ENCODE data around the gene THRB. TPM values are rescaled to one million over a fixed set of nuclear protein-coding genes. Genes with fewer than 3 reads are reported as not detected.

THRB gene
- total and polyA plus RNA-seq, 7 experiments from 2014 or later, result 0.05 to 1.0 (median 0.16) TPM; not detected in 4

GRCh38 chr3:24087469-24087868 lies 407.2 kb downstream of the THRB start:
- ATAC-seq, result no peak
- Mint-ChIP-seq H3K36me3 (no peaks in the 10 kb centered on the region), H3K4me1 (no peaks in the 10 kb centered on the region), H3K27ac (no peak overlapping the region), H3K4me3 (no peak overlapping the region), H3K9me3 (peaks cover 0 to 6% (median 0%) of the 10 kb centered on the region in 11 donors), H3K27me3 (peaks cover 0 to 13% (median 3%) of the 10 kb centered on the region in 5 donors)
- no peak for DNase-seq
- no peaks in the 10 kb centered on the region for H3K27me3 ChIP-seq (ENCODE audit: control insufficient read depth in 2 of 2, insufficient read depth in 2 of 2, low read length in 2 of 2)
- intact Hi-C loops (cut with micrococcal nuclease), result no loop called here
- POLR2A ChIA-PET, result no interaction called here
- no peaks in the 10 kb centered on the region for H3K36me3 ChIP-seq (ENCODE audit: control insufficient read depth in 2 of 3, insufficient read depth in 3 of 3, low read length in 3 of 3)
- H3K4me3 ChIP-seq (ENCODE audit: low read length), result no peak overlapping the region
- no peaks in the 10 kb centered on the region for H3K9me3 ChIP-seq (ENCODE audit: control insufficient read depth in 2 of 3, low read length in 3 of 3)
- no peaks in the 10 kb centered on the region for H3K4me1 ChIP-seq (ENCODE audit: control insufficient read depth in 2 of 2, insufficient read depth in 2 of 2, low read length in 2 of 2)
- no peak overlapping the region for H3K27ac ChIP-seq (ENCODE audit: low read depth, low read length)
- CTCF ChIA-PET, result no interaction called here

GRCh38 chr3:24086617-24087404 lies 407.8 kb downstream of the THRB start:
- Histone ChIP-seq H3K9me3 (ENCODE audit: control insufficient read depth in 2 of 3, low read length in 3 of 3) (no peaks in the 10 kb centered on the region), H3K4me1 (ENCODE audit: control insufficient read depth in 2 of 2, insufficient read depth in 2 of 2, low read length in 2 of 2) (no peaks in the 10 kb centered on the region), H3K27ac (ENCODE audit: low read depth, low read length) (no peak overlapping the region), H3K27me3 (ENCODE audit: control insufficient read depth in 2 of 2, insufficient read depth in 2 of 2, low read length in 2 of 2) (no peaks in the 10 kb centered on the region), H3K4me3 (ENCODE audit: low read length) (no peak overlapping the region), H3K36me3 (ENCODE audit: control insufficient read depth in 2 of 3, insufficient read depth in 3 of 3, low read length in 3 of 3) (no peaks in the 10 kb centered on the region)
- no peaks in the 10 kb centered on the region for H3K36me3 Mint-ChIP-seq
- peaks cover 0 to 6% (median 2%) of the 10 kb centered on the region in 11 donors for H3K9me3 Mint-ChIP-seq
- DNase-seq (no peak), ATAC-seq (no peak)
- CTCF ChIA-PET, result no interaction called here
- no peak overlapping the region for H3K27ac Mint-ChIP-seq
- intact Hi-C loops (cut with micrococcal nuclease), result no loop called here
- no peak overlapping the region for H3K4me3 Mint-ChIP-seq
- no peaks in the 10 kb centered on the region for H3K4me1 Mint-ChIP-seq
- POLR2A ChIA-PET, result no interaction called here
- peaks cover 0 to 13% (median 7%) of the 10 kb centered on the region in 5 donors for H3K27me3 Mint-ChIP-seq

- DNase-seq, result no peak
- H3K4me3 ChIP-seq (ENCODE audit: low read length), result no peak overlapping the region
- no peaks in the 10 kb centered on the region for H3K4me1 Mint-ChIP-seq
- no peak overlapping the region for H3K27ac Mint-ChIP-seq
- H3K4me1 ChIP-seq (ENCODE audit: control insufficient read depth in 2 of 2, insufficient read depth in 2 of 2, low read length in 2 of 2), result no peaks in the 10 kb centered on the region
- H3K9me3 Mint-ChIP-seq, result peaks cover 0 to 7% (median 2%) of the 10 kb centered on the region in 11 donors
- H3K27me3 Mint-ChIP-seq, result peaks cover 0 to 13% (median 7%) of the 10 kb centered on the region in 5 donors
- no peak overlapping the region for H3K4me3 Mint-ChIP-seq
- POLR2A ChIA-PET, result no interaction called here
- no peaks in the 10 kb centered on the region for H3K27me3 ChIP-seq (ENCODE audit: control insufficient read depth in 2 of 2, insufficient read depth in 2 of 2, low read length in 2 of 2)
- H3K27ac ChIP-seq (ENCODE audit: low read depth, low read length), result no peak overlapping the region
- H3K9me3 ChIP-seq (ENCODE audit: control insufficient read depth in 2 of 3, low read length in 3 of 3), result no peaks in the 10 kb centered on the region
- intact Hi-C loops (cut with micrococcal nuclease), result no loop called here
- no peaks in the 10 kb centered on the region for H3K36me3 Mint-ChIP-seq
- no peak for ATAC-seq
- CTCF ChIA-PET, result no interaction called here
- H3K36me3 ChIP-seq (ENCODE audit: control insufficient read depth in 2 of 3, insufficient read depth in 3 of 3, low read length in 3 of 3), result no peaks in the 10 kb centered on the region
These were observed 408.4 kb downstream of the THRB start for GRCh38 chr3:24086206-24086605.

GRCh38 chr3:24072193-24072592 lies 422.5 kb downstream of the THRB start:
- Mint-ChIP-seq H3K27me3 (peaks cover 0 to 4% (median 0%) of the 10 kb centered on the region in 5 donors), H3K36me3 (no peaks in the 10 kb centered on the region), H3K27ac (no peak overlapping the region), H3K9me3 (peaks cover 0 to 6% (median 1%) of the 10 kb centered on the region in 11 donors), H3K4me1 (peaks cover 0 to 2% (median 0%) of the 10 kb centered on the region in 7 donors), H3K4me3 (no peak overlapping the region)
- Histone ChIP-seq H3K4me3 (ENCODE audit: low read length) (no peak overlapping the region), H3K4me1 (ENCODE audit: control insufficient read depth in 2 of 2, insufficient read depth in 2 of 2, low read length in 2 of 2) (no peaks in the 10 kb centered on the region), H3K36me3 (ENCODE audit: control insufficient read depth in 2 of 3, insufficient read depth in 3 of 3, low read length in 3 of 3) (no peaks in the 10 kb centered on the region), H3K27me3 (ENCODE audit: control insufficient read depth in 2 of 2, insufficient read depth in 2 of 2, low read length in 2 of 2) (no peaks in the 10 kb centered on the region), H3K27ac (ENCODE audit: low read depth, low read length) (no peak overlapping the region), H3K9me3 (ENCODE audit: control insufficient read depth in 2 of 3, low read length in 3 of 3) (no peaks in the 10 kb centered on the region)
- ChIA-PET CTCF (no interaction called here), POLR2A (no interaction called here)
- DNase-seq, result no peak
- intact Hi-C loops (cut with micrococcal nuclease), result no loop called here
- ATAC-seq, result no peak

- DNase-seq (no peak), ATAC-seq (no peak)
- H3K27me3 Mint-ChIP-seq, result peaks cover 0 to 4% (median 0%) of the 10 kb centered on the region in 5 donors
- intact Hi-C loops (cut with micrococcal nuclease), result no loop called here
- no peak overlapping the region for H3K27ac Mint-ChIP-seq
- Histone ChIP-seq H3K9me3 (ENCODE audit: control insufficient read depth in 2 of 3, low read length in 3 of 3) (no peaks in the 10 kb centered on the region), H3K36me3 (ENCODE audit: control insufficient read depth in 2 of 3, insufficient read depth in 3 of 3, low read length in 3 of 3) (no peaks in the 10 kb centered on the region), H3K27ac (ENCODE audit: low read depth, low read length) (no peak overlapping the region), H3K27me3 (ENCODE audit: control insufficient read depth in 2 of 2, insufficient read depth in 2 of 2, low read length in 2 of 2) (no peaks in the 10 kb centered on the region), H3K4me3 (ENCODE audit: low read length) (no peak overlapping the region), H3K4me1 (ENCODE audit: control insufficient read depth in 2 of 2, insufficient read depth in 2 of 2, low read length in 2 of 2) (no peaks in the 10 kb centered on the region)
- H3K4me1 Mint-ChIP-seq, result peaks cover 0 to 2% (median 0%) of the 10 kb centered on the region in 7 donors
- ChIA-PET POLR2A (no interaction called here), CTCF (no interaction called here)
- H3K4me3 Mint-ChIP-seq, result no peak overlapping the region
- no peaks in the 10 kb centered on the region for H3K36me3 Mint-ChIP-seq
- H3K9me3 Mint-ChIP-seq, result peaks cover 0 to 3% (median 0%) of the 10 kb centered on the region in 11 donors
These were observed 425.6 kb downstream of the THRB start for GRCh38 chr3:24069045-24069444.

- no peak overlapping the region for H3K27ac ChIP-seq (ENCODE audit: low read depth, low read length)
- peaks cover 0 to 4% (median 0%) of the 10 kb centered on the region in 5 donors for H3K27me3 Mint-ChIP-seq
- no peak for ATAC-seq
- no peaks in the 10 kb centered on the region for H3K36me3 Mint-ChIP-seq
- H3K9me3 ChIP-seq (ENCODE audit: control insufficient read depth in 2 of 3, low read length in 3 of 3), result no peaks in the 10 kb centered on the region
- CTCF ChIA-PET, result no interaction called here
- H3K4me1 Mint-ChIP-seq, result peaks cover 0 to 2% (median 0%) of the 10 kb centered on the region in 7 donors
- no peaks in the 10 kb centered on the region for H3K36me3 ChIP-seq (ENCODE audit: control insufficient read depth in 2 of 3, insufficient read depth in 3 of 3, low read length in 3 of 3)
- intact Hi-C loops (cut with micrococcal nuclease), result no loop called here
- no peak overlapping the region for H3K27ac Mint-ChIP-seq
- POLR2A ChIA-PET, result no interaction called here
- no peak overlapping the region for H3K4me3 ChIP-seq (ENCODE audit: low read length)
- peaks cover 0 to 3% (median 0%) of the 10 kb centered on the region in 11 donors for H3K9me3 Mint-ChIP-seq
- H3K27me3 ChIP-seq (ENCODE audit: control insufficient read depth in 2 of 2, insufficient read depth in 2 of 2, low read length in 2 of 2), result no peaks in the 10 kb centered on the region
- DNase-seq, result no peak
- no peak overlapping the region for H3K4me3 Mint-ChIP-seq
- no peaks in the 10 kb centered on the region for H3K4me1 ChIP-seq (ENCODE audit: control insufficient read depth in 2 of 2, insufficient read depth in 2 of 2, low read length in 2 of 2)
These were observed 427.2 kb downstream of the THRB start for GRCh38 chr3:24067483-24067882.

Data from naive thymus-derived CD4-positive, alpha-beta T cell (primary cell).